Osteoblast (primary cell): ENCODE measurements around the gene UBE2C. TPM values are rescaled to one million over a fixed set of nuclear protein-coding genes. Genes with fewer than 3 reads are reported as not detected.

Experiments used
- DNase-seq: peaks from one replicate; pipeline ENCODE4 v3.0.0; 2011; ENCODE audit warnings: low spot score, mixed read lengths; ENCODE audit not compliant: insufficient read length; ENCODE audit errors: missing footprints
- H2AFZ ChIP-seq: 2 replicates; pipeline ENCODE4 v1.6.0; 2011; ENCODE audit warnings: mild to moderate bottlenecking, low read length
- H3K27ac ChIP-seq: 2 replicates; pipeline ENCODE4 v1.5.1; 2011; ENCODE audit warnings: mild to moderate bottlenecking, low read depth, low read length, moderate library complexity
- H3K27me3 ChIP-seq: 2 replicates; pipeline ENCODE4 v1.6.0; 2012; ENCODE audit warnings: mild to moderate bottlenecking, control low read depth, inconsistent platforms, low read length, moderate library complexity; ENCODE audit not compliant: insufficient read depth
- H3K36me3 ChIP-seq: 2 replicates; pipeline ENCODE4 v1.5.1; 2011; ENCODE audit warnings: mild to moderate bottlenecking, low read length, control low read depth, moderate library complexity; ENCODE audit not compliant: insufficient read depth
- H3K4me1 ChIP-seq: 2 replicates; pipeline ENCODE4 v1.5.1; 2011; ENCODE audit warnings: mild to moderate bottlenecking, low read length, control low read depth, moderate library complexity; ENCODE audit not compliant: insufficient read depth
- H3K4me2 ChIP-seq: 2 replicates; pipeline ENCODE4 v1.6.0; 2011; ENCODE audit warnings: mild to moderate bottlenecking, low read length; ENCODE audit not compliant: insufficient read depth
- H3K4me3 ChIP-seq: fragments of 200-600 bp; sonication (generic); 3 replicates; pipeline ENCODE4 v1.5.1; 2012; ENCODE audit warnings: mild to moderate bottlenecking, low read length, inconsistent platforms; ENCODE audit not compliant: insufficient read depth
- H3K79me2 ChIP-seq: 2 replicates; pipeline ENCODE4 v1.6.0; 2012; ENCODE audit warnings: mild to moderate bottlenecking, low read length, control low read depth, inconsistent platforms; ENCODE audit not compliant: insufficient read depth
- H3K9me3 ChIP-seq: 2 replicates; pipeline ENCODE4 v1.5.1; 2011; ENCODE audit warnings: low read depth, low read length, control low read depth
- H4K20me1 ChIP-seq: 2 replicates; pipeline ENCODE4 v1.6.0; 2012; ENCODE audit warnings: mild to moderate bottlenecking, low read length, control low read depth; ENCODE audit not compliant: insufficient read depth
- total RNA-seq: library from RNA; depleted of rRNA; stranded (reverse); fragments of >200 nt; gene quantifications from 2 replicates; pipeline ENCODE4 v1.2.3, GENCODE V29; 2012
- TF ChIP-seq, protein P1 (sequence below): IDR thresholded peaks from 2 replicates; pipeline ENCODE4 v1.5.1; 2011; ENCODE audit warnings: mild to moderate bottlenecking, low read depth, low read length, moderate library complexity; ENCODE audit errors: extremely low read depth

UBE2C gene
- total RNA-seq, 1 donor = 2.5 TPM

DNA sequence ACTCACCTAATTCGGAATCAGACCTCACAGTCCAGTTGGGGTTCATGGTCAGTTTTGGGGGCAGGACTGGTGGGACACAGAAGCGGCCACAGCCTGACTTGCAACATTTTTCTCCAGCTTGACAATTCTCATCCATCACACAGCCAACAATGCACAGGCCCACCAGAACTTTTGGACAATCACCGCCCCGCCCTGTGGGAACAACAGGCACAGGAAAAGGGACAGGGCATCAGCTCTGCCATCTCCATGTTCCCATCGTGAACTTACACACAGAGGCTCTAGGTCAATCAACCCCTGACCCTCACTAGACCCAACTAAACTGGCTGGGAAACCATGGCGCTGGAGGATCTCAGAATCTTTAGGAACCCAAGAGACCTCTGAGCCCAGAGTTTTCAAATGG, 37.0 kb upstream of the UBE2C start:
- H2AFZ ChIP-seq = no peak overlapping the region

DNA sequence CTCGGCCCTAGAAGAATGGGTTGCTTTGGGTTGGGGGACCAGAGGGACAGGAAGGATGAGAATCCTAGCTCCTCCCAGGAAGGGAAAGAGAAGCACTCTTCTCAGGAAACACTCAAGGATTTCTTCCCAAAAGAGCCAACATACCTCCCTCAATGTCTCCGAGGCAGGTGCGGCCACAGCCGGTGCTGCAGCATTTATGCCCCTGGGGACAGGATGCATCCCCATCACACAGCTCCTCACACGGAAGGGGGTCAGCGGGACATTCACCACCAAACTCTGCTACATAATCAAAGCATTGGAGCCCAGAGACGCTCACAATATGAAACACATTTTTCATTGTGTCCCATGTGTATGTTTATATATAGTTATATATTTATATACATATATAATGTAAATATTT, 35.5 kb upstream of the UBE2C start:
- H3K4me2 ChIP-seq = no peak overlapping the region
- no peaks in the 10 kb centered on the region for H3K79me2 ChIP-seq
- H4K20me1 ChIP-seq = no peaks in the 10 kb centered on the region
- H3K36me3 ChIP-seq = no peaks in the 10 kb centered on the region
- no peak for DNase-seq
- H3K4me3 ChIP-seq = no peak overlapping the region
- TF ChIP-seq, protein P1, sequence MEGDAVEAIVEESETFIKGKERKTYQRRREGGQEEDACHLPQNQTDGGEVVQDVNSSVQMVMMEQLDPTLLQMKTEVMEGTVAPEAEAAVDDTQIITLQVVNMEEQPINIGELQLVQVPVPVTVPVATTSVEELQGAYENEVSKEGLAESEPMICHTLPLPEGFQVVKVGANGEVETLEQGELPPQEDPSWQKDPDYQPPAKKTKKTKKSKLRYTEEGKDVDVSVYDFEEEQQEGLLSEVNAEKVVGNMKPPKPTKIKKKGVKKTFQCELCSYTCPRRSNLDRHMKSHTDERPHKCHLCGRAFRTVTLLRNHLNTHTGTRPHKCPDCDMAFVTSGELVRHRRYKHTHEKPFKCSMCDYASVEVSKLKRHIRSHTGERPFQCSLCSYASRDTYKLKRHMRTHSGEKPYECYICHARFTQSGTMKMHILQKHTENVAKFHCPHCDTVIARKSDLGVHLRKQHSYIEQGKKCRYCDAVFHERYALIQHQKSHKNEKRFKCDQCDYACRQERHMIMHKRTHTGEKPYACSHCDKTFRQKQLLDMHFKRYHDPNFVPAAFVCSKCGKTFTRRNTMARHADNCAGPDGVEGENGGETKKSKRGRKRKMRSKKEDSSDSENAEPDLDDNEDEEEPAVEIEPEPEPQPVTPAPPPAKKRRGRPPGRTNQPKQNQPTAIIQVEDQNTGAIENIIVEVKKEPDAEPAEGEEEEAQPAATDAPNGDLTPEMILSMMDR = no peak
- peaks cover 39% of the 10 kb centered on the region for H3K4me1 ChIP-seq
- H3K27me3 ChIP-seq = no peaks in the 10 kb centered on the region
- no peaks in the 10 kb centered on the region for H3K9me3 ChIP-seq
- no peak overlapping the region for H3K27ac ChIP-seq
- no peak overlapping the region for H2AFZ ChIP-seq

More for the DNA sequence above, 37.0 kb upstream of the UBE2C start:
- DNase-seq = no peak
- no peaks in the 10 kb centered on the region for H3K36me3 ChIP-seq
- no peaks in the 10 kb centered on the region for H3K9me3 ChIP-seq
- no peak overlapping the region for H3K4me2 ChIP-seq
- H3K27ac ChIP-seq = no peak overlapping the region
- H3K79me2 ChIP-seq = no peaks in the 10 kb centered on the region
- H3K4me3 ChIP-seq = no peak overlapping the region
- TF ChIP-seq, protein P1 = no peak
- no peaks in the 10 kb centered on the region for H4K20me1 ChIP-seq
- H3K4me1 ChIP-seq = peaks cover 30% of the 10 kb centered on the region
- no peaks in the 10 kb centered on the region for H3K27me3 ChIP-seq

DNA sequence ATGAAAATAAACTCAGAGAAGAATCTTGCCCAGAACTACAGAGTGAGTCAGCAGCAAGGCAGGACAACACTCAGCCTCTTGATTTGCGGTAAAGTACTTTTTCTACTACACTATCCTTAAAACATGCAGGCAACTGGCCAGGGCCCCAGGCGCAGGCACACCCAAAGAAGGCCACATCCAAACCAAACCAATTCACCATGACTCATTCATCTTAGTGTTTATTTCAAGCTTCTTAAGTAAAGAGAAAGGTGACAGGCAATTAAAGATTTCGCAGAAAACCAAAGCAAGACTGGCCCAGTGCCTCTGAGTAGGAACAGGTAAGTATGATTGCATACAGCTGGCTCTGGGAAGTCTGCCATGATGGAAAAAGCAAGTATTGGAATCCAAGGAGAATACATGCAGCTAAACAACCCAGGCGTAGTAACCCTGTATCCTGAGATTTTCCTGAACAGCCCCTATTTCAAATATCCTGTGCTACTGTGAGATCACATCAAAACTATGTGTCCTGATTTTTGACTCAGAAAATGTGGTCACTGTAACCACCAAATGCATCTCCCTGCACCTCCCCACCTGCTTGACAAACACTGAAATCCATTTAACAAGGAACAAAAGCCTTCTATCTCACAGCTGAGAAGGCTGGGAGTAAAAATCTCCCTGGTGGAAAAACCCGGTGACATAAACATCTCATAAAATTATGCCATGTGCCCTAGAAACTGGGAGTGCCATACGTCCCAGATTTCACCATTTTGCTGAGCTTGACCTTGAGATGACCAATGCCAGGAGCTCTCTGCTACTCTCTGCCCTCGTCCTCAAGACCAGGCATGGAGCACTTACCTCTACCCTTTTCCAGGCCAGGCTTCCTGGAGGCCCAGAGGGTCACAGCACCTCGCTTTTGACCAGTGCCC, 33.2 kb upstream of the UBE2C start:
- DNase-seq = peak; percentile 75
- peak overlapping the region; percentile 62 for H3K4me2 ChIP-seq
- no peaks in the 10 kb centered on the region for H4K20me1 ChIP-seq
- no peaks in the 10 kb centered on the region for H3K27me3 ChIP-seq
- H3K4me1 ChIP-seq = peaks cover 47% of the 10 kb centered on the region
- no peaks in the 10 kb centered on the region for H3K36me3 ChIP-seq
- H2AFZ ChIP-seq = no peak overlapping the region
- H3K27ac ChIP-seq = peak overlapping the region; percentile 86
- H3K9me3 ChIP-seq = no peaks in the 10 kb centered on the region
- H3K79me2 ChIP-seq = no peaks in the 10 kb centered on the region
- H3K4me3 ChIP-seq = peak overlapping the region; percentile 15
- TF ChIP-seq, protein P1 = no peak

DNA sequence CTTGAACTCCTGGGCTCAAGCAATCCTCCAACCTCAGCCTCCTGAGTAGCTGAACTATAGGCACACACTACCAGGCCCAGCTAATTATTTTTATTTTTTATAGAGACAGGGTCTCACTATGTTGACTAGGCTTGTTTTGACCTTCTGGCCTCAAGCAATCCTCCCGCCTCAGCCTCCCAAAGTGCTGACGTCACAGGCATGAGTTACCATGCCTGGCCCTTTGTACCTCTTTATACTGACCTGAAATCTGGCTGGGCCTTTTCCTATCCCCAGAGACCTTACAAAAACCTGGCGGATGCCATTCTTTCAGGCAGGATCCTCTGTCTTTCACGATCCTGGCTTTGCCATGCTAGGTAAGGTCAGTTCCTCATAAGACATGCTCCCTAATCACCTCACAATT, 32.3 kb upstream of the UBE2C start:
- Histone ChIP-seq H4K20me1 (no peaks in the 10 kb centered on the region), H3K79me2 (no peaks in the 10 kb centered on the region), H3K9me3 (no peaks in the 10 kb centered on the region), H3K4me2 (peak overlapping the region; percentile 40), H3K27me3 (no peaks in the 10 kb centered on the region), H3K4me3 (no peak overlapping the region), H2AFZ (no peak overlapping the region), H3K36me3 (no peaks in the 10 kb centered on the region), H3K4me1 (peaks cover 47% of the 10 kb centered on the region), H3K27ac (peak overlapping the region; percentile 86)
- DNase-seq = no peak
- TF ChIP-seq, protein P1 = no peak
